Endothelial cell of umbilical vein (primary cell): ENCODE data around the gene KANK3.

ENCODE experiments used
- POLR2AphosphoS5 ChIP-seq: IDR thresholded peaks from 2 replicates; pipeline ENCODE4 v1.6.1; 2012; ENCODE audit warnings: low read depth, mild to moderate bottlenecking, control low read depth, low read length, moderate library complexity; ENCODE audit not compliant: insufficient read depth
- TF ChIP-seq, protein P1 (sequence below), 2 donors: IDR thresholded peaks; 1 replicate in 1 of 2; 2 replicates in 1 of 2; pipeline ENCODE4 v1.5.1; 2011; ENCODE audit warnings: low read length in 2 of 2, mild to moderate bottlenecking in 2 of 2, moderate library complexity in 2 of 2, control low read depth in 1 of 2, inconsistent platforms in 1 of 2, low read depth in 1 of 2; ENCODE audit not compliant: insufficient read depth in 1 of 2; ENCODE audit errors: extremely low read depth in 1 of 2

DNA sequence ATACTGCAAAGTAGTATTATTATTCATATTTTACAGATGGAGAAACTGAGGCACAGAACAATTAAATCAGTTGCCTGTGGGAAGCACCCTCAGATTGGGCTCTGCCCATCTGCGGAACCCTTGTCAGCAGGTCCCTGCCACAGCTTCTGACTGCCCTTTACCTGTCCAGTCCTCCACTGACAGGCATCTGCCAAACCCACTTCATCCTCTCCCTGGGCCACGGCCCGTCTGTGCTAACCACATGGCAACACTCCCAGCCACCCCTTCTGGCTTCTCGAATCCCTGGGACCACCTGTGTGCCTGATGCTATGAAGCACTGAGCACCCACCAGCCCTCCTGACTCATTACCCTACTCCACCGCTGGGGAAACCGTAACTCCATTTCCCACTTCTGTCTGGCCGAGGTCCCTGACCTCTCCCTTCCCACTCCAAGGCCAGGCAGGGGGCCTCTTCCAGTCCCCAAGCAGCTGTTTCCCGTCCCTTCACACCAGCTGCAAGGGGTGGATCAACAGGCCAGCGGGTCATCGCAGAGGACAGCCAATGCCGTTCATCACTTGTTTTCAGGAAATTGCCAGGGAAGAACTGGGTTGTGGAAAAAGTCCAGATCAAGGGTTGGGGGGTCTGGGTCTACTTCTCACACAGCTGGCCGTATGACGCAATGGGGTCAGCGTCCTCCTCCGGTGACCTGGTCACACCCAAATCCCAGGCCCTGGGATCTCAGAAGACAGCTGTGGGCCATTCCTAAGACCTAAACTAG, 2.5 kb downstream of the KANK3 start:
- TF ChIP-seq, protein P1, sequence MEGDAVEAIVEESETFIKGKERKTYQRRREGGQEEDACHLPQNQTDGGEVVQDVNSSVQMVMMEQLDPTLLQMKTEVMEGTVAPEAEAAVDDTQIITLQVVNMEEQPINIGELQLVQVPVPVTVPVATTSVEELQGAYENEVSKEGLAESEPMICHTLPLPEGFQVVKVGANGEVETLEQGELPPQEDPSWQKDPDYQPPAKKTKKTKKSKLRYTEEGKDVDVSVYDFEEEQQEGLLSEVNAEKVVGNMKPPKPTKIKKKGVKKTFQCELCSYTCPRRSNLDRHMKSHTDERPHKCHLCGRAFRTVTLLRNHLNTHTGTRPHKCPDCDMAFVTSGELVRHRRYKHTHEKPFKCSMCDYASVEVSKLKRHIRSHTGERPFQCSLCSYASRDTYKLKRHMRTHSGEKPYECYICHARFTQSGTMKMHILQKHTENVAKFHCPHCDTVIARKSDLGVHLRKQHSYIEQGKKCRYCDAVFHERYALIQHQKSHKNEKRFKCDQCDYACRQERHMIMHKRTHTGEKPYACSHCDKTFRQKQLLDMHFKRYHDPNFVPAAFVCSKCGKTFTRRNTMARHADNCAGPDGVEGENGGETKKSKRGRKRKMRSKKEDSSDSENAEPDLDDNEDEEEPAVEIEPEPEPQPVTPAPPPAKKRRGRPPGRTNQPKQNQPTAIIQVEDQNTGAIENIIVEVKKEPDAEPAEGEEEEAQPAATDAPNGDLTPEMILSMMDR (IDR thresholded peaks at IDR 0.05; ENCODE audit: extremely low read depth in 1 of 2, insufficient read depth in 1 of 2, low read depth in 1 of 2, low read length in 2 of 2), result peak; percentile 5 to 47
- TF ChIP-seq POLR2AphosphoS5, result peak; percentile 88
